ENCODE results near the gene COL12A1.

GRCh38 chr6:75222261-75222660 is 16.4 kb upstream of the COL12A1 start:
- no peak for TF ChIP-seq CTCF (IDR thresholded peaks at IDR 0.05)
- TF ChIP-seq POLR2A (IDR thresholded peaks at IDR 0.05) = no peak

Measured in right lobe of liver (tissue), 4 donors.